Hypothalamus (tissue), 51 donors: Measurements from ENCODE around the gene PITHD1.
A peak's percentile ranks its signal among the peaks of the same experiment; 100 is the strongest.
"Not testable (repeated sequence)": the region's sequence is repeated elsewhere in the genome, so short reads cannot be mapped to it uniquely, and the experiment has no call there.

Source experiments
- DNase-seq, 51 donors: peaks; one replicate each; lab custom pipeline; 2025; lab: John Stamatoyannopoulos, UW

PITHD1 gene

DNA sequence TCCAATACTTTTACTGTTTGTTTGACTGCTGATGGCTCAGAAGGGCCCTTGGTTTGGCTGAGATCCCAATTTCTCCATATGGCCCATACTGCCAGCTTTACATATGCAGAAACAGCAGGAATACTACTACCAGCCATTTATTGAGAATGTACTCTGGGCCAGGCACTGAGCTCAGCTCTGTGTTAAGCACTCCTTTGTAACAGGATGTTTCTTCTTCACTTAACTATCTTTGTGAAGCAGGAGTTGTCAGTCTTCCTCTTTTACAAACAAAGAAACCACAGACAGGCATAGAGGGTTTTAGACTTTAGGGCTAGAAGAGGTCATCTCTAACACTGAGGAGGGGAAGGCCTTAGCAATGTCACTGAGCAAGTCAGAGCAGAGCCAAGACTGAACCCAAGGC lies 38.7 kb downstream of the PITHD1 start:
- DNase-seq = no peak

DNA sequence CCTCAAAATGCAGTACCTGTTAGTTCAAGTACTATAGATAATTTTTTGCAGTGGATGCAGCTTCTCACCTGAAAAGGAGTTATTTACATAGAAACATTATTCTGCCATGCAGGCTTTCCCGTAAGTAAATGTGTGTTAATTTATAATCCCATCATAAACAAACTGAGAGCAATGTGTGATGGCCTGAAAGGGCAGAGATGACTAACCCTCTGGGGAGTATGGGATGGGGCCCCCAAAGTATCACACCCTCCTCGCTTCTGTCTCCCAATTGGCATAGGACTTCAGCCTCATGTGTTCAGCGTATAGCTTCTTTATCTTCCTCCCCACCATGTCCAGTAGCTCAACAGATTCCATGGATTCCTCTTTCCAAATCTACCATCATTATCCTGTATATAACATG lies 39.4 kb downstream of the PITHD1 start:
- DNase-seq = no peak

DNA sequence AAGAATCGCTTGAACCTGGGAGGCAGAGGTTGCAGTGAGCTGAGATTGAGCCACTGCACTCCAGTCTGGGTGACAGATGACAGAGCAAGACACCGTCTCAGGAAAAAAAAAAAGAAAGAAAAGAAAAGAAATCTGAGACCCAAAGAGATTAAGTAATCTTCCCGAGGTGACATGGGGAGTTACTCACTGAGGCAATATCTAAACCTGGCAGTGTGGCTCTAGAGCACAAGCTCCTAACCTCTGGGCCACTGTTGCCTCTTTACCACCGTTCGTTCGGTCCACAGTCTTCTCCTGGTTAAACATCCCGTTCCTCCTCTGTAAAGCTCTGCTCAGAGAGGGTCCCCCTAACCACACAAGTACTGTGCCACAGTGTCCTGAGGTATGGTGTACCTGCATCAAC lies 45.5 kb downstream of the PITHD1 start:
- DNase-seq = no peak

DNA sequence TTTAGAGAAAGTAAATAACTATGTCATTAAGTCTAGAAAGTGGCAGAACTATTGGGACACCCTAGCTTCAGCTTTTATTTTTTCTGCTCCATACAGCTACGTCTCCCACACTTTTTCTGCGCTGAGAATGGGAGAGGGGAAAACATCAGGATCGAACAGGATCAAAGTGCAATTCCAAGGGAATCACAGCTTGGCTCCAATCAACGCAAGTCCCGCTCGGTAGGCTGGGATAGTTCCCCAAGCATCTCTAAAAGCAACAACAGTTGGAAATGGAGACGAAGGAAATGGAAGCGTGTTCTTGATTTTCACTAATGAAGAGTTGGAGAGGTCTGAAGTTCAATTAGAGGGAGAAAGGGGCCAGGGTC lies 46.5 kb downstream of the PITHD1 start:
- DNase-seq = no peak

DNA sequence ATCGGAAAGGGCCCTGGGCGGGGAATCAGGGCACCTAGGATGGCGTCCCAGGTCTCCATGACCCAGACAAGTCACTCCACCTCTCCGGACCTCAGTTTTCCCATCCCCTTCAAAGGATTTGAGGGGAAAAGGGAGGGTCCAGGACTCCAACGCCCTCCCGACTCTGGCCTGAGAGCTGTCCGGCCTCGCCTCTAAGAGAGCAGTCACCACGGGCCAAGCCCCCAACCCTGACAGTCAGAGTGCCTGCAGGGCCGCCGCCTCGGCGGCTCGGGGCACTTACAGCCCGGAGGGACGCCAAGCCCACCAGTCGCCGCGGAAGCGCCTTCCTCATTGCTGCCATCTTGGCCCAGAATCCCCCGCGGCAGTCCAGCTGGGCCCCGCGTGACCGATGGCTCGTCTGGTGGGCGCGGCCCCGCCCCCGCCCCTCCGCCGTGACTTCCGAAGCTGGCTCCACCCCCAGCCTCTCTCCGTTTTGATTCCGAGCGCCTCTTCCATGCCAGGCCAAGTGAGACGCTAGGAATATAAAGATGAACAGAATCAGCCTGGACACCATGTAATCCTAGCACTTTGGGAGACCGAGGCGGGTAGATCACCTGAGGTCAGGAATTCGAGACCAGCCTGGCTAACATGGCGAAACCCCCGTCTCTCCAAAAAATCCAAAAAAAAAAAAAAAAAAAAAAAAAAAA lies 47.0 kb downstream of the PITHD1 start, which contains the start of gene HMGCL:
TSS of gene HMGCL (minus strand) at position 354 of the 686 bp plus-strand sequence. CDS start at position 340, 14 bp downstream.
- peak; percentile 42 to 93 (median 85) for DNase-seq

DNA sequence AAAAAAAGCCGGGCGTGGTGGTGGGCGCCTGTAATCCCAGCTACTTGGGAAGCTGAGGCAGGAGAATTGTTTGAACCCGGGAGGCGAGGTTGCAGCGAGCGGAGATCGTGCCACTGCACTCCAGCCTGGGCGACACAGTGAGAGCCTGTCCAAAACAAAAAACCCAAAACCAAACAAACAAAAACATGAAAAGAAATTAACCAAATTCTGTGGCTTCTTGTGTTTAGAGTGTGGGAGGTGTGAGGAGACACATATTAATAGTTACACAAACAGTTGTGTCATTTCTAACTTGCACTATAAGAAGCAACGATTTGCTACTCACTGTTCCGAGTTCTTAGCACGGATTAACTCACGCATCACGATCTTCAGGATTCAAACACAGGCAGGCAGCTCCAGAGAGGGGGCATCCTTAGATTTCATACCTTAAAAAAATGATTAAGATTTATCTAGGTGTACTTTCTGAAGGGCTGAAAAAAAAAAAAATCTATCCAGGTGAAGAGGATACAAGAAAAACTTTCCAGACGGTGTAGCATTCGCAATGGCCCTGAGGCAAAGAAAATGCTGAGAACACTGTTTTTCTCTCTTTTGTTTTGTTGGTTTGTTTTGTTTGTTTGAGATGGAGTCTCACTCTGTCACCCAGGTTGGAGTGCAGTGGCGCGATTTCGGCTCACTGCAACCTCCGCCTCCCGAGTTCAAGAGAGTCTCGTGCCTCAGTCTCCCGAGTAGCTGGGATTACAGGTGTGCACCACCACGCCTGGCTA lies 47.7 kb downstream of the PITHD1 start:
- peak in 1 of 51 donors; percentile 42 for DNase-seq

DNA sequence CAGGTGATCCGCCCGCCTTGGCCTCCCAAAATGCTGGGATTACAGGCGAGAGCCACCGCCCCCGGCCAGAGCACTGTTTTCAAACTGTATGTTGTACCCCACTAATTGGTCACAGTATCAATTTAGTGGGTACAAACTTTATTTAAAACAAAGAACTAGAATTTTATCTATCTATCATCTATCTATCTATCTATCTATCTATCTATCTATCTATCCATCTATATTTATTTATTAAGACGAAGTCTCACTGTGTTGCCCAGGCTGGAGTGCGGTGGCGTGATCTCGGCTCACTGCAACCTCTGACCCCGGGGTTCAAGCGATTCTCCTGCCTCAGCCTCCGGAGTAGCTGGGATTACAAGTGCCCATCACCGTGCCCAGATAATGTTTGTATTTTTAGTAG lies 48.4 kb downstream of the PITHD1 start:
- DNase-seq = not testable (repeated sequence)

DNA sequence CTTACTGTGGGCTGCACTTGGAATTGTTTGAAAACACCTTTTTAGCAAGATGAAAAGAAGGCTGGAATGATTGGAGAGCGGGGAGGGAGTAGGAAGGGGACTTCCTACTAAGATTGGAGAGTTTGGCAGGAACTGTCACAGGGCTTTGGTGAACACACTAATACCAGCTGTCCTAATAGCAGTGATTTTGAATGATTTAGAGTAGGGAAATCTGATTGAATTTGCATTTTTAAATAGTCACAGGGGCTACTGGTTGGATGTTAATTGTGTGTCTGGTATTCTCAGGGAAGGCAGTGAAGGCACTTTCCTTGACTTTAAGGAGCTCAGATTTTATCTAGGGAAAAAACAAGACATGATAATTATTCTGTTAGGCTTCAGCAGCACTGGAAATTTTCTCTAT lies 49.5 kb downstream of the PITHD1 start:
- no peak for DNase-seq

DNA sequence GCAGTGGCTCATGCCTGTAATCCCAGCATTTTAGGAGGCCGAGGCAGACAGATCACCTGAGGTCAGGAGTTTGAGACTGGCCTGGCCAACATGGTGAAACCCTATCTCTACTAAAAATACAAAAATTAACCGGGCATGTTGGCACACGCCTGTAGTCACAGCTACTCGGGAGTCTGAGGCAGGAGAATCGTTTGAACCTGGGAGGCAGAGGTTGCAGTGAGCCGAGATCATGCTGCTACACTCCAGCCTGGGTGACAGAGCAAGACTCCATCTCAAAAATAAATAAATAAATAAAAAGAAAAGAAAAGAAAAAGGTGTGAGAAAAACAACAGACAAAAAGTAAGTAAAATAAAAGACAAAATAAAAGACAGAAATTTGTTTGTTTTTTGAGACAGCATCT lies 55.9 kb downstream of the PITHD1 start:
- DNase-seq = not testable (repeated sequence)

DNA sequence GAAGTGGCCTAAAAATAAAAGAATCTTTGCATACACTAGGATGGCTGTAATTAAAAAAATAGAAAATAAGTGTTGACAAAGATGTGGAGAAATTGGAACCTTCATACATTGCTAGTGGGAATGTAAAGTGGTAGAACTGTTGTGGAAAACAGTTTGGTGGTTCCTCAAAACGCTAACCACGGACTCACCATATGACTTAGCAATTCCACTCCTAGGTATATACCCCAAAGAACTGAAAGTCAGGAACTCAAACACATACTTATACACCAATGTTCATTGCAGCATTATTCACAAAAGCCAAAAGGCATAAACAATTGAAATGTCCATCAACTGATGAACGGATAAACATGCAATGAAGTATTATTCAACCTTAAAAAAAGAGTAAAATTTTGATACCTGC lies 57.8 kb downstream of the PITHD1 start:
- DNase-seq = no peak
